ENCODE measurements around the gene KIF6. TPM values are rescaled to one million over a fixed set of nuclear protein-coding genes. Genes with fewer than 3 reads are reported as not detected.

KIF6 gene
- total and polyA plus RNA-seq, 2 of the 8 experiments (the other 6 are each of a cell fraction or from before 2014, with no cell fraction given): 0.53 to 0.65 TPM

DNA sequence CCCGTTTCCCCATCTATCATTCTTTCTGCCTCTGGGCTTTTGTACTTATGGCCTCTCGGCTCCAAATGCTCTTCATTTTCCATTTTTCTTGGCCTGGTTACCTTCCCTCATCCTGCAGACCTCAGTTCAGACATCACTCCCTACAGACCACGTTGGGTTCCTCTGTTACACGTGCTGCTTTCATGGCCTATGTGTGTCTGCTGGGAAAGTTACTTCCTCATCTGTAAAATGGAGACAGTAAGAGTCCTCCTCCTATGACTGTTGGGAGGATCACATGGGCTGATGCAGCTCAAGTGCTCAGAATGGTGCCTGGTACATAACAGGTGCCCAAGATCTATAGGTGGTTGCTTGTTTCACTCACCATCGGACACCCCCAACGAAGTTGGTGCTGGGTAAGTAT, 424.5 kb downstream of the KIF6 start (continued):
- TF ChIP-seq CHD7 (IDR thresholded peaks at IDR 0.05; ENCODE audit: insufficient replicate concordance, low read length) (no peak), POU5F1 (IDR thresholded peaks at IDR 0.05; ENCODE audit: low read depth, low read length) (no peak), KDM1A (IDR thresholded peaks at IDR 0.05; ENCODE audit: borderline replicate concordance, low read length) (no peak), ATF3 (IDR thresholded peaks at IDR 0.05; ENCODE audit: insufficient read depth, low read depth, low read length) (no peak), RBBP5 (IDR thresholded peaks at IDR 0.05; ENCODE audit: borderline replicate concordance, low read depth, low read length) (no peak), EZH2 (IDR thresholded peaks at IDR 0.05; ENCODE audit: low read depth, low read length, severe bottlenecking) (no peak), HDAC2 (IDR thresholded peaks at IDR 0.05; ENCODE audit: borderline replicate concordance in 1 of 2, low read depth in 2 of 2, low read length in 2 of 2) (no peak), BRCA1 (IDR thresholded peaks at IDR 0.05; ENCODE audit: low read depth, low read length) (no peak), PHF8 (conservative IDR thresholded peaks at IDR 0.05; ENCODE audit: low read depth, low read length) (no peak)
- TF ChIP-seq, protein P1, sequence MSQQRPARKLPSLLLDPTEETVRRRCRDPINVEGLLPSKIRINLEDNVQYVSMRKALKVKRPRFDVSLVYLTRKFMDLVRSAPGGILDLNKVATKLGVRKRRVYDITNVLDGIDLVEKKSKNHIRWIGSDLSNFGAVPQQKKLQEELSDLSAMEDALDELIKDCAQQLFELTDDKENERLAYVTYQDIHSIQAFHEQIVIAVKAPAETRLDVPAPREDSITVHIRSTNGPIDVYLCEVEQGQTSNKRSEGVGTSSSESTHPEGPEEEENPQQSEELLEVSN (IDR thresholded peaks at IDR 0.05): no peak

Data from H1 (cell line).